HG02840 (cell line): ENCODE measurements around the gene SNX5.

Source experiments
- ATAC-seq: cut with Tn5 transposase; IDR thresholded peaks from one replicate; pipeline ENCODE4 v1.9.1; 2021; ENCODE audit warnings: mild to moderate bottlenecking, moderate library complexity, moderate number of reproducible peaks; ENCODE audit not compliant: unreplicated experiment, low FRiP score

The SNX5 gene

GRCh38 chr20:17968366-17969277, at the start of gene SNX5, which contains the start of gene MGME1:
Gene SNX5 (minus strand): TSS chr20:17968794. CDS start chr20:17968425, 369 bp downstream.
Gene MGME1 (plus strand): TSS chr20:17969018. CDS start chr20:17969860, 842 bp downstream.
- ATAC-seq, result peak; percentile 77

- no peak for ATAC-seq
These were observed 49.5 kb upstream of the SNX5 start for GRCh38 chr20:18018100-18018499.

- no peak for ATAC-seq
These were observed 48.2 kb upstream of the SNX5 start for GRCh38 chr20:18016772-18017171.

GRCh38 chr20:18014411-18014810, 45.8 kb upstream of the SNX5 start:
- ATAC-seq, result no peak

- no peak for ATAC-seq
These were observed 44.3 kb upstream of the SNX5 start for GRCh38 chr20:18012901-18013300.

- ATAC-seq, result no peak
These were observed 43.5 kb upstream of the SNX5 start for GRCh38 chr20:18011951-18012645.

- ATAC-seq, result no peak
These were observed 42.9 kb upstream of the SNX5 start for GRCh38 chr20:18011482-18011881.

GRCh38 chr20:18009116-18009515, 40.5 kb upstream of the SNX5 start:
- ATAC-seq, result no peak

GRCh38 chr20:18007534-18008292, 39.1 kb upstream of the SNX5 start:
- no peak for ATAC-seq

- ATAC-seq, result no peak
These were observed 38.1 kb upstream of the SNX5 start for GRCh38 chr20:18006684-18007083.

- ATAC-seq, result no peak
These were observed 37.4 kb upstream of the SNX5 start for GRCh38 chr20:18005990-18006364.

GRCh38 chr20:18005170-18005989, 36.8 kb upstream of the SNX5 start:
- ATAC-seq, result peak; percentile 92

GRCh38 chr20:18004384-18005031, 35.9 kb upstream of the SNX5 start:
- ATAC-seq, result no peak

- no peak for ATAC-seq
These were observed 35.3 kb upstream of the SNX5 start for GRCh38 chr20:18003897-18004296.

GRCh38 chr20:18001131-18001921, 32.7 kb upstream of the SNX5 start:
- no peak for ATAC-seq

- ATAC-seq, result no peak
These were observed 31.0 kb upstream of the SNX5 start for GRCh38 chr20:17999566-17999965.

GRCh38 chr20:17998446-17998845, 29.9 kb upstream of the SNX5 start:
- ATAC-seq, result no peak

- ATAC-seq, result no peak
These were observed 27.6 kb upstream of the SNX5 start for GRCh38 chr20:17995967-17996819.
